Left lung (tissue), 10 donors: Measurements from ENCODE around the gene POM121L2. TPM values are rescaled to one million over a fixed set of nuclear protein-coding genes. Genes with fewer than 3 reads are reported as not detected.

Experiments
- ATAC-seq: fragments of 200-7000 bp; cut with Tn5 transposase; one replicate; pipeline ENCODE4 v1.9.1; 2020; ENCODE audit warnings: moderate library complexity
- DNase-seq, 4 donors: peaks; one replicate each; pipeline ENCODE4 v3.0.0-alpha.2; 2013 to 2020
- H3K27ac ChIP-seq, 2 donors: fragments of 200-600 bp; sonication (generic) in 1 of 2; one replicate each; pipeline versions ENCODE4 v1.5.0 to v1.8.0; 2020 to 2021
- H3K27me3 ChIP-seq, 2 donors: fragments of 200-600 bp; sonication (generic) in 1 of 2; one replicate each; pipeline versions ENCODE4 v1.5.0 to v1.8.0; 2020 to 2021
- H3K36me3 ChIP-seq, 2 donors: fragments of 200-600 bp; sonication (generic) in 1 of 2; one replicate each; pipeline versions ENCODE4 v1.5.0 to v1.8.0; 2020 to 2021
- H3K4me1 ChIP-seq, 2 donors: fragments of 200-600 bp; one replicate each; pipeline ENCODE4 v1.8.0; 2021
- H3K4me3 ChIP-seq, 2 donors: fragments of 200-600 bp; sonication (generic) in 1 of 2; one replicate each; pipeline versions ENCODE4 v1.5.0 to v1.8.0; 2020 to 2021; ENCODE audit warnings: mild to moderate bottlenecking in 1 of 2
- H3K9me3 ChIP-seq, 2 donors: fragments of 200-600 bp; sonication (generic) in 1 of 2; one replicate each; pipeline versions ENCODE4 v1.5.0 to v1.8.0; 2020 to 2021
- intact Hi-C, 2 donors: fragments of 100-400 bp; cut with DNase I; formaldehyde crosslinking; loops; one replicate each; pipeline versions ENCODE4 v1.11.2 to v1.14.2; 2022
- polyA plus RNA-seq, 6 donors: library from polyadenylated mRNA; unstranded; fragments of 120-200 nt; gene quantifications; one replicate each; pipeline ENCODE4 v1.2.1, GENCODE V29; 2013; ENCODE audit not compliant: insufficient read length in 6 of 6
- total RNA-seq, 2 donors: library from RNA; stranded (reverse); fragmentation: NEBNext Ultra II Directional; extraction: Animal tissue kit (Norgen Biotek cat#: 25700); gene quantifications; one replicate each; pipeline ENCODE4 v1.2.1, GENCODE V29; 2021
- TF ChIP-seq, protein P1 (sequence below), 2 donors: fragments of 200-600 bp; sonication (generic) in 1 of 2; IDR thresholded peaks; one replicate each; pipeline versions ENCODE4 v1.5.0 to v1.8.0; 2021; ENCODE audit warnings: antibody characterized with exemption in 2 of 2
- donor health status: DM: no; HTN: yes; CAD: no.
- donor health status: DM: no; HTN: no; CAD: no.

Gene POM121L2
- total and polyA plus RNA-seq, 8 donors = 0.10 TPM; not detected in 7

DNA sequence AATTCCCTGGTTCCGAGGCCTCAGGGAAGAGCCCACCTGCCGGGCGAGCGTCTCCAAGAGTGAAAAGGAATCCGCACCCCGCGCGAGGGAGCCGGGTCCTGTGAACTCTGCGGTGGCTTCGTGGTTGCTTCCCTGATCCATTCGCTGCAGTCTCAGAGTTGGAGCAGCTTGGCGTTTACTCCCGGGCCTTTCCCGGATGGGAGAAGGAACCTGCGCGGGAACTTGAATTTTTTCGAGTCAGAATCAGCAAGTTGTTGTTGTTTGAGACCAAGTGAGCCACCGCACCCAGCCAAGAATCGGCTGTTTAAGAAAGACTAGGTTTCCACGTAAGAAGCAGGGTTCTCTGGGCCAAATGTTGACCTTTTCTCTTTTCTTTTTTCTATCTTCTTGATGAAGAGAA, 51.7 kb downstream of the POM121L2 start:
- Histone ChIP-seq H3K9me3 (no peaks in the 10 kb centered on the region), H3K36me3 (no peaks in the 10 kb centered on the region), H3K4me1 (no peaks in the 10 kb centered on the region), H3K27ac (no peak overlapping the region), H3K27me3 (peaks cover 38 to 91% of the 10 kb centered on the region in 2 donors), H3K4me3 (no peak overlapping the region)
- ATAC-seq (no peak), DNase-seq (no peak)
- TF ChIP-seq, protein P1, sequence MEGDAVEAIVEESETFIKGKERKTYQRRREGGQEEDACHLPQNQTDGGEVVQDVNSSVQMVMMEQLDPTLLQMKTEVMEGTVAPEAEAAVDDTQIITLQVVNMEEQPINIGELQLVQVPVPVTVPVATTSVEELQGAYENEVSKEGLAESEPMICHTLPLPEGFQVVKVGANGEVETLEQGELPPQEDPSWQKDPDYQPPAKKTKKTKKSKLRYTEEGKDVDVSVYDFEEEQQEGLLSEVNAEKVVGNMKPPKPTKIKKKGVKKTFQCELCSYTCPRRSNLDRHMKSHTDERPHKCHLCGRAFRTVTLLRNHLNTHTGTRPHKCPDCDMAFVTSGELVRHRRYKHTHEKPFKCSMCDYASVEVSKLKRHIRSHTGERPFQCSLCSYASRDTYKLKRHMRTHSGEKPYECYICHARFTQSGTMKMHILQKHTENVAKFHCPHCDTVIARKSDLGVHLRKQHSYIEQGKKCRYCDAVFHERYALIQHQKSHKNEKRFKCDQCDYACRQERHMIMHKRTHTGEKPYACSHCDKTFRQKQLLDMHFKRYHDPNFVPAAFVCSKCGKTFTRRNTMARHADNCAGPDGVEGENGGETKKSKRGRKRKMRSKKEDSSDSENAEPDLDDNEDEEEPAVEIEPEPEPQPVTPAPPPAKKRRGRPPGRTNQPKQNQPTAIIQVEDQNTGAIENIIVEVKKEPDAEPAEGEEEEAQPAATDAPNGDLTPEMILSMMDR (IDR thresholded peaks at IDR 0.05) = no peak
- intact Hi-C loops = no loop called here

Other genes with a start within 250 kb of the POM121L2 start
- 10 to 100 TPM; 12.3 to 18.3 TPM for gene PRSS16, start 64.6 kb downstream of the POM121L2 start, total RNA-seq
- gene PRSS16, start 64.6 kb downstream of the POM121L2 start, polyA plus RNA-seq = 1 to 10 TPM; 3.4 to 6.0 (median 4.4) TPM
- 1 to 10 TPM; 2.5 to 5.6 TPM for gene ZNF391, start 76.5 kb upstream of the POM121L2 start, total RNA-seq
- gene ZNF391, start 76.5 kb upstream of the POM121L2 start, polyA plus RNA-seq = 10 to 100 TPM; 14.6 to 20.3 (median 16.8) TPM
- gene ZNF184, start 160.8 kb upstream of the POM121L2 start, total RNA-seq = 1 to 10 TPM; 6.0 TPM
- 10 to 100 TPM; 15.8 to 21.2 (median 16.8) TPM for gene ZNF184, start 160.8 kb upstream of the POM121L2 start, polyA plus RNA-seq